GM12864 (cell line): ENCODE data around the gene SPRR2B.
A peak's percentile ranks its signal among the peaks of the same experiment; 100 is the strongest.
"Not testable (repeated sequence)": the region's sequence is repeated elsewhere in the genome, so short reads cannot be mapped to it uniquely, and the experiment has no call there.

Source experiments
- DNase-seq: peaks from one replicate; pipeline ENCODE4 v3.0.0-alpha.2; 2011; ENCODE audit warnings: low read depth
- H3K4me3 ChIP-seq: 2 replicates; pipeline ENCODE4 v1.5.1; 2011; ENCODE audit warnings: mild to moderate bottlenecking, low read depth, low read length, control low read depth
- CTCF ChIP-seq: IDR thresholded peaks from 2 replicates; pipeline ENCODE4 v1.5.1; 2011; ENCODE audit warnings: low read depth, mild to moderate bottlenecking, moderate library complexity, low read length, control low read depth, inconsistent platforms; ENCODE audit errors: missing control alignments

The SPRR2B gene

DNA sequence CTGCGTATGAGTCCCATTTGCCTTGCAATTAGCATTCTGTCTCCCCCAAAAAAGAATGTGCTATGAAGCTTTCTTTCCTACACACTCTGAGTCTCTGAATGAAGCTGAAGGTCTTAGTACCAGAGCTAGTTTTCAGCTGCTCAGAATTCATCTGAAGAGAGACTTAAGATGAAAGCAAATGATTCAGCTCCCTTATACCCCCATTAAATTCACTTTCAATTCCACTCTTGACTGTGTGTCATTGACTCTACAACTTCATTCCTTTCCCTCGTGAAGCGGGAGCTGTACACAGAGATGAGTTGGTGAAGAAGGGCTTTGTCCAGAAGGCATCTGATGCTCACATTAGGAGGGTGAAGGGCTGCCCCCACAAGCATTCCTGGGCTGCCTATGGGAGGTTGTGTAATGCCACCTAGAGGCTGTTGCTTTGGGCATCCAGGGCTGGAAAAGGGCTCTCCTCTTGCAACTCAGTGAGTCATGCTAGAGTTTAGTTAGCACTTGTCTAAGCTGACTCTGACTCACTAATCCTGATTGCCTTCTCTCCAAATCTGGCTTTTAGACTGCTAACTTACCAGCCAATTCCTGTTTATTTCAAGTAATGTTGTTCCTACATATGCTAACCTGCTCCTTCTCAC is 38.6 kb downstream of the SPRR2B start:
- H3K4me3 ChIP-seq = no peak overlapping the region
- DNase-seq = no peak
- TF ChIP-seq CTCF = peak; percentile 42

GRCh38 chr1:153032073-153032472 is 39.3 kb downstream of the SPRR2B start:
- H3K4me3 ChIP-seq = no peak overlapping the region
- TF ChIP-seq CTCF = no peak

DNA sequence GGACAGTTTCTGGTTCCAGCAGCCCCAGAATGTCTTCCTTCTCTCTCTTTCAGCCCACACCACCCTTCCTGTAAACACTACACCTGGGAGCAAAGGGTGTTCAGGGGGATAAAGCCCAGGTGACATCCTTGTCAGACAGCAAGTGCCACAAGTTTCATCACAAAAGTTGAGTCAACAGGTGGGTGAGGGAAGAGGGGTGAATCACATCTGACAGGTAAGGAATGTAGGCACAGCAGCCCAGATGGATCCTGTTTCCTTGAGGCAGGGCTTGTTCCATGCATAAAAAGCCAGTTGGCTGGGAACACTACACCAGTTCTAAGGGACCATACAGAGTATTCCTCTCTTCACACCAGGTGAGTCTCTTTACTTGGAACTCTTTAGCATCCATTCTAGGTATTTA is 40.5 kb downstream of the SPRR2B start, which contains the start of gene SPRR1B:
Gene SPRR1B, plus strand, starts transcription at position 309 of the 400 bp plus-strand sequence. CDS start 1,143 bp downstream, outside the sequence.
- no peak for DNase-seq
- no peak within 1 kb of the TSS for H3K4me3 ChIP-seq
- no peak for TF ChIP-seq CTCF

More at GRCh38 chr1:153032073-153032472, 39.3 kb downstream of the SPRR2B start:
- DNase-seq = no peak

DNA sequence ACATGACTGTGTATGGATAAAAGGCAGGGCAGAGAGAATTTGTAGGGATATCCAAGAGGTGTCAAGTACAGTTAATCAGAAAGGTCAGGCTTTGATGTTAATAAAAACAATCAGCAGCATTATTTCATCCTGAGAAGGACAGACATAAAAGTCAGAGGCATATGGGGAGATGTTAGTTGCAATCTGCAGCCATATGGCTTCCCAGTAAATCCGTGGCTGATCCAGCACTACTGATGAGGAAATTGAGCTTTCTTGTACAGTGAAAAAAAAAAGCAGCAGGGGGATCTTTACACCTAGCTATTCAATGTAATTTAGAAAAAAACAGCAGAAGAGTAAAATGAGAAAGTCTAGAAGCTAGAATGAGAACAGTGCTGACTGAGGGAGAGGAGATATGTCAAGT is 42.6 kb downstream of the SPRR2B start:
- no peak for TF ChIP-seq CTCF
- H3K4me3 ChIP-seq = no peak overlapping the region
- no peak for DNase-seq

DNA sequence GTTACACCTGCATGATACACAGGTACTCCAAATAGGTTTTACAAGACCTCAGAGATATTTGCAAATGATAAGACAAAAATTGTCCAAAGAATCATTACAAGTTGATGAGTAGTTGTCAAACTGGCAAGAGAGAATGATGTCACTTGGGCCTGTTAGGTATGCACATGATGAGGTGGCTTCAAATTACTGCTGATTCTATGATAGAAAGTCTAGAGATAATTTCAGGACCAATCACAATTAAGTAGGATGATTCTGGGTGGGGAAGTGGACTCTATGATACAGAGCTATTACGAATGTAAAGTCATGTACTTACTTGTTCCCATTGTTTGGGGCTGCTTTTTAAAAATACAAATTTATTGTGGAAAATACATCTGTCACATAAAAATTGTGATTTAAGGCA is 45.6 kb downstream of the SPRR2B start:
- TF ChIP-seq CTCF = no peak
- H3K4me3 ChIP-seq = no peak overlapping the region
- no peak for DNase-seq

GRCh38 chr1:153024413-153024812 is 47.0 kb downstream of the SPRR2B start:
- TF ChIP-seq CTCF = no peak
- H3K4me3 ChIP-seq = no peak overlapping the region
- no peak for DNase-seq

DNA sequence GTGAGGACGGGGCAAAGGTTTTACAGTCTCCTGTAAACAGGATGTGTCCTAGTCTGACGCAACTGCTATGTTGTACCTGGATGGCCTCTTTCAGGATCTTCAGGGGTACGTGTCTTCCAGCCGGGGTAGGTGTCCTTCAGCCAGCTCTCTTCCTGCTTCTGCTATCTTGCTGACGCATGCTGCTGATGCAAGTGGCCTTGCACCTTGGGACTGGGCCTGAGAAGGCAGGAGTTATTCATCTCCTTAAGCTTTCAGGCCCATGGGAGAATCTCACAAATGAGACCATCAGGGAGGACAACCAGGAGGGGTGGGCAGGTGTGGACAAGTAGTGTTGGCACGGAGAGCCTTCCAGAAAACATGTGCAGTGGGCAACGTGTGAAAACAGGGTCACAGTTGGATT is 48.3 kb downstream of the SPRR2B start:
- DNase-seq = no peak

DNA sequence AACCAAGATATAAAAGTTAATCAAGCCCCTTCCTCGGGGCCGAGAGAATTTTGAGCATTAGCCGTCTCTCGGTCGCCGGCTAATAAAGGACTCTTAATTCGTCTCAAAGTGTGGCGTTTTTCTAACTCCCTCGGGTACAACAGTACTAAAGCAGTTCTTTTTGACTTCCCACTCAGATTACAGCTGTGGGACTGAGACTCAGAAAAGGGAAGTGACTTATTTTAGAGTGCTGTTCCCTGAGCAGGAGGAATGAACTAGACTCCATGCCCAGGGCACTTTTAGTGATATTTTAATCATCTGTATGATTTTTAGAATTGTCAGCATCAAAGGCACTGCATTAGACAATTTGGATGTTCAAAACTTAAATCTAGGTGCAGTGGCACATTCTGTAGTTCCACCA is 49.1 kb downstream of the SPRR2B start:
- DNase-seq, H3K4me3 ChIP-seq: not testable (repeated sequence)

More for the DNA sequence above, 48.3 kb downstream of the SPRR2B start:
- H3K4me3 ChIP-seq = no peak overlapping the region
- no peak for TF ChIP-seq CTCF

- not testable (repeated sequence) for DNase-seq, H3K4me3 ChIP-seq
Observed at GRCh38 chr1:153021829-153022228, 49.6 kb downstream of the SPRR2B start.
